ENCODE data around the gene ATP10B.

Gene ATP10B

GRCh38 chr5:160693831-160694465, 158.1 kb downstream of the ATP10B start:
- Histone ChIP-seq H2AFZ (ENCODE audit: low read length) (no peak overlapping the region), H4K8ac (ENCODE audit: low read depth, low read length) (peak overlapping the region; percentile 45), H3K14ac (ENCODE audit: low read length) (no peak overlapping the region), H2BK15ac (ENCODE audit: low read length) (no peak overlapping the region), H2AK5ac (ENCODE audit: low read depth, low read length) (no peak overlapping the region), H3K4me2 (ENCODE audit: insufficient read depth, low read length, poor library complexity, severe bottlenecking) (no peak overlapping the region), H3K23ac (ENCODE audit: low read depth, low read length, poor library complexity) (no peak overlapping the region), H3K27me3 (ENCODE audit: control insufficient read depth in 3 of 3, insufficient read depth in 3 of 3, low read depth in 1 of 3, low read length in 3 of 3) (no peaks in the 10 kb centered on the region), H3K4me3 (ENCODE audit: low read length in 2 of 2) (no peak overlapping the region), H3K79me1 (ENCODE audit: low read depth, low read length) (no peaks in the 10 kb centered on the region), H3K4me1 (ENCODE audit: control insufficient read depth in 2 of 2, insufficient read depth in 1 of 2, low read depth in 1 of 2, low read length in 2 of 2) (peaks cover 0 to 8% of the 10 kb centered on the region in 2 donors), H3K36me3 (replicated peaks in 1 of 2; ENCODE audit: control insufficient read depth in 2 of 2, insufficient read depth in 2 of 2, low read length in 2 of 2) (no peaks in the 10 kb centered on the region), H2BK120ac (ENCODE audit: low read depth, low read length) (no peak overlapping the region), H3K9ac (ENCODE audit: low read depth, low read length, poor library complexity) (no peak overlapping the region), H2BK5ac (ENCODE audit: low read length) (no peak overlapping the region), H3K18ac (ENCODE audit: low read length) (peak overlapping the region; percentile 78), H3K9me3 (replicated peaks in 1 of 2; ENCODE audit: control insufficient read depth in 2 of 2, insufficient read depth in 1 of 2, low read depth in 1 of 2, low read length in 2 of 2) (no peaks in the 10 kb centered on the region), H3K4ac (ENCODE audit: low read length) (no peak overlapping the region), H3K27ac (replicated peaks; ENCODE audit: low read length) (no peak overlapping the region), H4K91ac (ENCODE audit: low read depth, low read length, poor library complexity) (no peak overlapping the region), H2BK12ac (ENCODE audit: low read length) (no peak overlapping the region)
- no CpG with 5 or more reads among the region's 7 CpGs for WGBS, 2 donors (ENCODE audit: extremely low coverage in 2 of 2, insufficient read length in 2 of 2, insufficient replicate concordance in 1 of 2)
- DNase-seq (ENCODE audit: low spot score), result no peak

DNA sequence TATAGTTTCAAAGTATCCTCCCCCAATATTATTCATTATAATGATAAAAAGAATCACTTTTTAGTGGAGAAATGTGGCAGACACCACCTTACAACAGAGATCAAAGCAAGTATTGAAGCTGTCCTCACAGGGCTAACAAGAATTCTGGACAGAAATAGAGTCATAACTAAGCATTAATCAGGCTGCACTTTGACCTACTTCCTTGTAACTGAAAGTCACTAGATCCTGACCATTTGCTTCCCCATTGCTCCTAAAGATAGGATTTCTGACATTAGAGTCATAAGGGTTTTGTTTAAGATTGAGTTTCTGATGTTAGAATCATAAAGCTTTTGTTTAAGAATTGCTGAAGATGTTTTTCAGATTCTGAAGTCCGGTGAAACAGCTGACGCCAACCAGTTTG, 159.7 kb downstream of the ATP10B start:
- Histone ChIP-seq H3K27me3 (ENCODE audit: control insufficient read depth in 3 of 3, insufficient read depth in 3 of 3, low read depth in 1 of 3, low read length in 3 of 3) (no peaks in the 10 kb centered on the region), H3K23ac (ENCODE audit: low read depth, low read length, poor library complexity) (no peak overlapping the region), H2BK12ac (ENCODE audit: low read length) (no peak overlapping the region), H3K9ac (ENCODE audit: low read depth, low read length, poor library complexity) (no peak overlapping the region), H2BK15ac (ENCODE audit: low read length) (no peak overlapping the region), H2BK5ac (ENCODE audit: low read length) (no peak overlapping the region), H3K14ac (ENCODE audit: low read length) (no peak overlapping the region), H4K91ac (ENCODE audit: low read depth, low read length, poor library complexity) (no peak overlapping the region), H3K79me1 (ENCODE audit: low read depth, low read length) (no peaks in the 10 kb centered on the region), H3K4ac (ENCODE audit: low read length) (no peak overlapping the region), H3K4me1 (ENCODE audit: control insufficient read depth in 2 of 2, insufficient read depth in 1 of 2, low read depth in 1 of 2, low read length in 2 of 2) (peaks cover 0 to 5% of the 10 kb centered on the region in 2 donors), H2AK5ac (ENCODE audit: low read depth, low read length) (no peak overlapping the region), H3K36me3 (replicated peaks in 1 of 2; ENCODE audit: control insufficient read depth in 2 of 2, insufficient read depth in 2 of 2, low read length in 2 of 2) (no peaks in the 10 kb centered on the region), H3K18ac (ENCODE audit: low read length) (no peak overlapping the region), H3K4me2 (ENCODE audit: insufficient read depth, low read length, poor library complexity, severe bottlenecking) (no peak overlapping the region), H3K4me3 (ENCODE audit: low read length in 2 of 2) (no peak overlapping the region), H2AFZ (ENCODE audit: low read length) (no peak overlapping the region), H3K9me3 (replicated peaks in 1 of 2; ENCODE audit: control insufficient read depth in 2 of 2, insufficient read depth in 1 of 2, low read depth in 1 of 2, low read length in 2 of 2) (no peaks in the 10 kb centered on the region), H3K27ac (replicated peaks; ENCODE audit: low read length) (no peak overlapping the region), H2BK120ac (ENCODE audit: low read depth, low read length) (no peak overlapping the region), H4K8ac (ENCODE audit: low read depth, low read length) (no peak overlapping the region)
- WGBS, 2 donors (ENCODE audit: extremely low coverage in 2 of 2, insufficient read length in 2 of 2, insufficient replicate concordance in 1 of 2), result no CpG with 5 or more reads among the region's 2 CpGs
- DNase-seq (ENCODE audit: low spot score), result no peak

DNA sequence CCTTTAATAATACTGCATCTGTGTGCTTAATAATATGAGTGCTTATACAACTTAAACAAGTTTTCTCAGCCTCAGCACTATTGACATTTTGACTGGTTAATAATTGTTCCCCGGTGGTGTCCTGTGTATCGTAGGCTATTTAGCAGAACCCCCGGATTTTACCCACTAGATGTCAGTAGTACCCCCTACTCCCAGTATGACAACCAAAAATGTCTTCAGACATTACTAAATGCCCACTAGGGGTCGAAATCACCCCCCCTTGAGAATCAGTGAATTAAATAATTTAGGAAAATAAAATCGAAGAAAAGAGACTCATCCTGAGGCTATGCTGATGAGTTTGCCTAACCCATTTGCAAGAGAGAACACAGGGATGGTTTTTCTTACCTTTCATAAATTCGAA, 166.3 kb downstream of the ATP10B start:
- Histone ChIP-seq H3K4ac (ENCODE audit: low read length) (no peak overlapping the region), H3K23ac (ENCODE audit: low read depth, low read length, poor library complexity) (no peak overlapping the region), H2BK5ac (ENCODE audit: low read length) (no peak overlapping the region), H3K9ac (ENCODE audit: low read depth, low read length, poor library complexity) (no peak overlapping the region), H2AFZ (ENCODE audit: low read length) (no peak overlapping the region), H2BK120ac (ENCODE audit: low read depth, low read length) (no peak overlapping the region), H3K27me3 (ENCODE audit: control insufficient read depth in 3 of 3, insufficient read depth in 3 of 3, low read depth in 1 of 3, low read length in 3 of 3) (no peaks in the 10 kb centered on the region), H3K79me1 (ENCODE audit: low read depth, low read length) (no peaks in the 10 kb centered on the region), H4K8ac (ENCODE audit: low read depth, low read length) (no peak overlapping the region), H2BK15ac (ENCODE audit: low read length) (no peak overlapping the region), H3K14ac (ENCODE audit: low read length) (no peak overlapping the region), H4K91ac (ENCODE audit: low read depth, low read length, poor library complexity) (no peak overlapping the region), H3K27ac (replicated peaks; ENCODE audit: low read length) (no peak overlapping the region), H3K4me1 (ENCODE audit: control insufficient read depth in 2 of 2, insufficient read depth in 1 of 2, low read depth in 1 of 2, low read length in 2 of 2) (no peaks in the 10 kb centered on the region), H3K4me2 (ENCODE audit: insufficient read depth, low read length, poor library complexity, severe bottlenecking) (no peak overlapping the region), H3K9me3 (replicated peaks in 1 of 2; ENCODE audit: control insufficient read depth in 2 of 2, insufficient read depth in 1 of 2, low read depth in 1 of 2, low read length in 2 of 2) (no peaks in the 10 kb centered on the region), H3K4me3 (ENCODE audit: low read length in 2 of 2) (no peak overlapping the region), H3K18ac (ENCODE audit: low read length) (no peak overlapping the region), H2BK12ac (ENCODE audit: low read length) (no peak overlapping the region), H2AK5ac (ENCODE audit: low read depth, low read length) (no peak overlapping the region), H3K36me3 (replicated peaks in 1 of 2; ENCODE audit: control insufficient read depth in 2 of 2, insufficient read depth in 2 of 2, low read length in 2 of 2) (no peaks in the 10 kb centered on the region)
- no CpG with 5 or more reads among the region's 6 CpGs for WGBS, 2 donors (ENCODE audit: extremely low coverage in 2 of 2, insufficient read length in 2 of 2, insufficient replicate concordance in 1 of 2)
- DNase-seq (ENCODE audit: low spot score), result no peak

DNA sequence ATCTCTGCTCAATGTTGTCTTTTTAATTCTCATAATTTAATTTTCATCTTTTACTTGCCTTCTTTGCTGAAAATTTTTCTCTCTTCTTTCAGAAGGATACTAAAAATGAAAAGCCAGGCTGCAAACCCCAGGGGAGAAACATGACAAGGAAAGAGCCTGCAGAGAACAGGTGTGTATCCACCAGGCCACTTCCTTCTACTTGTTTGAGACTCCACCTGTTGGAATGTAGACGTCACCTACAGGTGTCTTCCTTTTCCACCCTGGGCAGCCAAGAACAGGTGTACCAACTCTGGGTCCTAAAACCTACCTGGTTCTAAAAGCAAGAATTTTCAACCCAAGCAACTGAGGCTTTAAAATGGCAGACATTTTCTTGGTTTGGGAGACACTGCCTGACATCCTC, 166.8 kb downstream of the ATP10B start:
- no peak overlapping the region for H2BK15ac ChIP-seq (ENCODE audit: low read length)
- no peaks in the 10 kb centered on the region for H3K79me1 ChIP-seq (ENCODE audit: low read depth, low read length)
- no peak overlapping the region for H3K4me2 ChIP-seq (ENCODE audit: insufficient read depth, low read length, poor library complexity, severe bottlenecking)
- H3K14ac ChIP-seq (ENCODE audit: low read length), result no peak overlapping the region
- H3K23ac ChIP-seq (ENCODE audit: low read depth, low read length, poor library complexity), result no peak overlapping the region
- H2BK120ac ChIP-seq (ENCODE audit: low read depth, low read length), result no peak overlapping the region
- no peak overlapping the region for H4K91ac ChIP-seq (ENCODE audit: low read depth, low read length, poor library complexity)
- no peak overlapping the region for H3K4me3 ChIP-seq (ENCODE audit: low read length in 2 of 2)
- H2BK12ac ChIP-seq (ENCODE audit: low read length), result no peak overlapping the region
- H3K18ac ChIP-seq (ENCODE audit: low read length), result no peak overlapping the region
- H3K9ac ChIP-seq (ENCODE audit: low read depth, low read length, poor library complexity), result no peak overlapping the region
- DNase-seq (ENCODE audit: low spot score), result no peak
- no peaks in the 10 kb centered on the region for H3K4me1 ChIP-seq (ENCODE audit: control insufficient read depth in 2 of 2, insufficient read depth in 1 of 2, low read depth in 1 of 2, low read length in 2 of 2)
- H3K27ac ChIP-seq (replicated peaks; ENCODE audit: low read length), result no peak overlapping the region
- H3K9me3 ChIP-seq (replicated peaks in 1 of 2; ENCODE audit: control insufficient read depth in 2 of 2, insufficient read depth in 1 of 2, low read depth in 1 of 2, low read length in 2 of 2), result no peaks in the 10 kb centered on the region
- H2AFZ ChIP-seq (ENCODE audit: low read length), result no peak overlapping the region
- H2AK5ac ChIP-seq (ENCODE audit: low read depth, low read length), result no peak overlapping the region
- WGBS, 2 donors (ENCODE audit: extremely low coverage in 2 of 2, insufficient read length in 2 of 2, insufficient replicate concordance in 1 of 2), result no CpG with 5 or more reads among the region's 1 CpG
- no peak overlapping the region for H3K4ac ChIP-seq (ENCODE audit: low read length)
- H3K36me3 ChIP-seq (replicated peaks in 1 of 2; ENCODE audit: control insufficient read depth in 2 of 2, insufficient read depth in 2 of 2, low read length in 2 of 2), result no peaks in the 10 kb centered on the region
- H4K8ac ChIP-seq (ENCODE audit: low read depth, low read length), result no peak overlapping the region
- no peak overlapping the region for H2BK5ac ChIP-seq (ENCODE audit: low read length)
- no peaks in the 10 kb centered on the region for H3K27me3 ChIP-seq (ENCODE audit: control insufficient read depth in 3 of 3, insufficient read depth in 3 of 3, low read depth in 1 of 3, low read length in 3 of 3)
